SH-SY5Y (cell line): Measurements from ENCODE around the gene TYW5.

Experiments
- GATA2 ChIP-seq: IDR thresholded peaks from 2 replicates; pipeline ENCODE4 v1.6.1; 2011; ENCODE audit warnings: mild to moderate bottlenecking, low read depth, low read length
- GATA3 ChIP-seq: IDR thresholded peaks from 2 replicates; pipeline ENCODE4 v1.6.1; 2011; ENCODE audit warnings: low read depth, mild to moderate bottlenecking, low read length, moderate library complexity

DNA sequence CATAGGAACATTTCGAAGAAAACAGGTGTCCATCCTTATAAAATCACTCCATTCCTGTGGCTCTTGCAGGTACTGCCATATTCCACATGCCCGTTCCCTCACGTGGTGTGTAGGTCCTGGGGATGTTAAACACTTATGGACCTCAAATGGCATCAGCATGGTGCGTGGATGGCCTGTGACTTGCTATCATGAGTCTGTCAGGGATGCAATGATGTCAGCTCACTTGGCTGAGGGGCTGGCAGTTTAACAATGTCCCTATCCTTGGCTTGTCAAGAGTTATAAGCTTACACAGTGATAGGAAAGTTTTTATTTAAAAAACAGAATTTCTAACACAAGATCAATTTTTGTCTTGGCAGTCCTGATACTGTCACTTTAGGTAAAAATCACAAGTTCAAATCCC lies 28.9 kb upstream of the TYW5 start:
- TF ChIP-seq GATA3 (no peak), GATA2 (no peak)
